PC-9 (cell line): ENCODE data around the gene IKZF2. TPM values are rescaled to one million over a fixed set of nuclear protein-coding genes. Genes with fewer than 3 reads are reported as not detected.
A peak's percentile ranks its signal among the peaks of the same experiment; 100 is the strongest.

Experiments
- BruUV-seq: library from RNA; stranded (reverse); fragments of 400-500 nt; replicated peaks from 2 replicates; lab custom pipeline; 2021; lab: Mats Ljungman, UMichigan
- CTCF ChIA-PET: fragments of 300-600 bp; sonication (Branson Sonifier 250); formaldehyde crosslinking; loops from one replicate; lab custom pipeline; 2022; ENCODE audit warnings: antibody characterized with exemption; lab: Charles Lee
- POLR2A ChIA-PET: fragments of 300-600 bp; sonication (Branson Sonifier 250); formaldehyde crosslinking; loops from one replicate; lab custom pipeline; 2022; ENCODE audit warnings: antibody characterized with exemption; ENCODE audit not compliant: unreplicated experiment; lab: Charles Lee
- DNase-seq, 2 experiments: peaks; one replicate each; pipeline versions ENCODE4 v3.0.0 to v3.0.0-alpha.2; 2015 to 2022; ENCODE audit warnings: mixed read lengths in 1 of 2
- H2AFZ ChIP-seq: fragments of 200-600 bp; sonication (generic); 2 replicates; pipeline ENCODE4 v1.8.1; 2017; ENCODE audit warnings: antibody characterized with exemption
- H3F3A ChIP-seq: fragments of 200-600 bp; sonication (generic); 2 replicates; pipeline ENCODE4 v1.8.1; 2017; ENCODE audit warnings: antibody characterized with exemption, mild to moderate bottlenecking, low read depth; ENCODE audit not compliant: insufficient read depth
- H3K27ac ChIP-seq: fragments of 200-600 bp; sonication (generic); 2 replicates; pipeline ENCODE4 v1.6.1; 2016; ENCODE audit warnings: mixed run types
- H3K27me3 ChIP-seq: fragments of 200-600 bp; sonication (generic); 2 replicates; pipeline ENCODE4 v1.6.1; 2016; ENCODE audit warnings: low read depth, mixed run types; ENCODE audit not compliant: insufficient read depth
- H3K36me3 ChIP-seq: fragments of 200-600 bp; sonication (generic); 2 replicates; pipeline ENCODE4 v1.6.1; 2016; ENCODE audit warnings: low read depth, mixed run types
- H3K4me1 ChIP-seq: fragments of 200-600 bp; sonication (generic); replicated peaks from 2 replicates; pipeline ENCODE4 v1.6.1; 2016; ENCODE audit warnings: mixed run types; ENCODE audit not compliant: insufficient read depth
- H3K4me2 ChIP-seq: fragments of 200-600 bp; sonication (generic); 2 replicates; pipeline ENCODE4 v1.6.1; 2017; ENCODE audit warnings: mixed run types
- H3K4me3 ChIP-seq: fragments of 200-600 bp; sonication (generic); 2 replicates; pipeline ENCODE4 v1.6.1; 2016; ENCODE audit warnings: mixed run types
- H3K79me2 ChIP-seq: fragments of 200-600 bp; sonication (generic); 2 replicates; pipeline ENCODE4 v1.6.1; 2017; ENCODE audit warnings: low read depth, mixed run types
- H3K9me2 ChIP-seq: fragments of 200-600 bp; sonication (generic); 2 replicates; pipeline ENCODE4 v1.8.1; 2017; ENCODE audit warnings: mild to moderate bottlenecking; ENCODE audit not compliant: insufficient read depth
- H3K9me3 ChIP-seq: fragments of 200-600 bp; sonication (generic); 2 replicates; pipeline ENCODE4 v1.8.1; 2016; ENCODE audit warnings: low read depth; ENCODE audit not compliant: insufficient read depth
- H4K20me1 ChIP-seq: fragments of 200-600 bp; sonication (generic); 2 replicates; pipeline ENCODE4 v1.8.1; 2017; ENCODE audit not compliant: insufficient read depth
- EZH2 ChIP-seq: fragments of 200-600 bp; sonication (generic); IDR thresholded peaks from 2 replicates; pipeline ENCODE4 v1.8.0; 2017; ENCODE audit warnings: antibody characterized with exemption, low read depth
- intact Hi-C: fragments of 100-400 bp; cut with micrococcal nuclease; formaldehyde crosslinking; loops from one replicate; pipeline ENCODE4 v1.10.0; 2022; ENCODE audit not compliant: unreplicated experiment
- total RNA-seq: library from RNA; stranded (reverse); gene quantifications from 2 replicates; pipeline ENCODE4 v1.2.3, GENCODE V29; 2021
- TF ChIP-seq, protein P1 (sequence below): fragments of 200-600 bp; sonication (generic); conservative IDR thresholded peaks from 2 replicates; pipeline ENCODE4 v1.6.1; 2017; ENCODE audit warnings: mixed run types, antibody characterized with exemption, mild to moderate bottlenecking, moderate library complexity

Gene IKZF2
- total RNA-seq, 1 experiment from 2014 or later, result 28.3 TPM

DNA sequence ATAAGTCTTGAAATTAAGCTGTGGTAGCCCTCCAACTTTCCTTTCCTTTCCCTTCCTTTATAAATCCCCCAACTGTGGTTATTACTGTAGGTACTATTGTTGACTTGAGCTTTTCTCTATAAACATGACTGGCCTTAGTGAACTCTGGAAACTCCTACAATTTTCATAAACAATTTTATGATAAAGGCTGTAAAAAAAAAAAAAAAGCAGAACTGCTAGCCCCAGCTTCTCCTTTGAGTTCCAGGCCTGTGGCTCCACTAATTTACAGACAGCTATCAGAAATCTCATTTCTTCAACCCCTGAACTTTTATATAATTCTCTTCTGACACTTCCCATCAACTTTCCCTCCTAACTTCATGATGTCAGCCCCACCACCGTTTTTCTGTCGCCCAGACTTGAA, 174.3 kb downstream of the IKZF2 start:
- POLR2A ChIA-PET, result no interaction called here
- Histone ChIP-seq H3K4me2 (no peak overlapping the region), H3F3A (peaks cover 5% of the 10 kb centered on the region; the same call in 1 of the 2 replicates), H4K20me1 (no peaks in the 10 kb centered on the region), H3K4me3 (no peak overlapping the region), H3K27ac (no peak overlapping the region), H3K27me3 (no peaks in the 10 kb centered on the region), H3K36me3 (no peaks in the 10 kb centered on the region; the same call in 1 of the 2 replicates), H3K79me2 (no peaks in the 10 kb centered on the region), H3K9me2 (no peaks in the 10 kb centered on the region), H2AFZ (no peak overlapping the region), H3K9me3 (no peaks in the 10 kb centered on the region), H3K4me1 (peaks cover 39% of the 10 kb centered on the region)
- intact Hi-C loops, result no loop called here
- no peak for DNase-seq
- TF ChIP-seq EZH2, result no peak
- TF ChIP-seq, protein P1, sequence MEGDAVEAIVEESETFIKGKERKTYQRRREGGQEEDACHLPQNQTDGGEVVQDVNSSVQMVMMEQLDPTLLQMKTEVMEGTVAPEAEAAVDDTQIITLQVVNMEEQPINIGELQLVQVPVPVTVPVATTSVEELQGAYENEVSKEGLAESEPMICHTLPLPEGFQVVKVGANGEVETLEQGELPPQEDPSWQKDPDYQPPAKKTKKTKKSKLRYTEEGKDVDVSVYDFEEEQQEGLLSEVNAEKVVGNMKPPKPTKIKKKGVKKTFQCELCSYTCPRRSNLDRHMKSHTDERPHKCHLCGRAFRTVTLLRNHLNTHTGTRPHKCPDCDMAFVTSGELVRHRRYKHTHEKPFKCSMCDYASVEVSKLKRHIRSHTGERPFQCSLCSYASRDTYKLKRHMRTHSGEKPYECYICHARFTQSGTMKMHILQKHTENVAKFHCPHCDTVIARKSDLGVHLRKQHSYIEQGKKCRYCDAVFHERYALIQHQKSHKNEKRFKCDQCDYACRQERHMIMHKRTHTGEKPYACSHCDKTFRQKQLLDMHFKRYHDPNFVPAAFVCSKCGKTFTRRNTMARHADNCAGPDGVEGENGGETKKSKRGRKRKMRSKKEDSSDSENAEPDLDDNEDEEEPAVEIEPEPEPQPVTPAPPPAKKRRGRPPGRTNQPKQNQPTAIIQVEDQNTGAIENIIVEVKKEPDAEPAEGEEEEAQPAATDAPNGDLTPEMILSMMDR, result no peak
- CTCF ChIA-PET, result no interaction called here
- BruUV-seq, result no TSS peak

DNA sequence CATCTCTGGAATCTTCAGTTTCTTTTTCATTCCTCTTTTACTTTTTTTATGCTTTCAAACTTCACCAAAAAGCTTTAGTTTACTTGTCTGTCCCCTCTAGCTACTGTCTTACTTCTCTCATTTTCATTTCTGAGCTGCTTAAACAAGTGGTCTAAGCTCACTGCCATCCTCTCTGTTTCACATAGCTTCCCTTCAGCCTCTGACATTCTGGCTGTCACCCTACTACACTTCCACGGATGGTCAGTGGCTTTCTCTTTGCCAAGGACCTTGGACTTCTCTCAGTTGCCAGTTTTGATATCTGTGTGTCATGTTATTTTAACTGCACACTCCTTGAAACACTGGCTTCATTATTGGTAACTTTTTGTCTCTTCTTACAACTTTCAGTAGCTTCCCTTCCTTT, 176.1 kb downstream of the IKZF2 start:
- Histone ChIP-seq H3F3A (peaks cover 7% of the 10 kb centered on the region; the same call in 1 of the 2 replicates), H3K36me3 (no peaks in the 10 kb centered on the region), H3K27ac (peak overlapping the region; percentile 47), H3K27me3 (no peaks in the 10 kb centered on the region), H3K9me2 (no peaks in the 10 kb centered on the region), H3K79me2 (no peaks in the 10 kb centered on the region), H3K4me1 (peaks cover 41% of the 10 kb centered on the region), H3K4me2 (no peak overlapping the region), H3K4me3 (no peak overlapping the region), H3K9me3 (no peaks in the 10 kb centered on the region), H4K20me1 (no peaks in the 10 kb centered on the region), H2AFZ (no peak overlapping the region)
- no peak for DNase-seq
- TF ChIP-seq EZH2, result no peak
- no TSS peak for BruUV-seq
- ChIA-PET POLR2A (no interaction called here), CTCF (no interaction called here)
- intact Hi-C loops, result no loop called here

DNA sequence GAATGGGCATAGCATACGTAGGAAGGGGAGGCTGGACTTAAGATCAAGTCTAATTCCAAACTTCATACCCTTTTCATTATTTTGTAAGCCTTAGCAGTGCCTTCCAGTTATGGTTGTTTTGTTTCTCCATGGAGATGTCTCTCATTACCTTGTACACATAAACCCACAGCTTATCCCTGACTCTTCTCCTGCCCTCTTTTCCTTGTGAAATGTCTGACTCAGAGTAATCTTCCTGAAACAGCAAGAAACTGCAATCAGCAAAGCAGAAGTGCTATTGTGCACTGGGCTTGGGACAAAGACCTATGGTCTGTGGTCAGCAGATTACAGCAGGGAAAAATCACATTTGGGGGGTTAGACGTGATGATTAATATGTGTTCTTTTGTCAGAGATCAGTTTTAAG, 176.7 kb downstream of the IKZF2 start:
- no peaks in the 10 kb centered on the region for H3K9me2 ChIP-seq
- no peaks in the 10 kb centered on the region for H3K9me3 ChIP-seq
- H3K27ac ChIP-seq, result peak overlapping the region; percentile 47
- no TSS peak for BruUV-seq
- no peak overlapping the region for H3K4me3 ChIP-seq
- H3F3A ChIP-seq, result peaks cover 3% of the 10 kb centered on the region; the same call in 1 of the 2 replicates
- peak in 1 of 2 experiments; percentile 68 for DNase-seq
- H3K36me3 ChIP-seq, result no peaks in the 10 kb centered on the region
- no peaks in the 10 kb centered on the region for H4K20me1 ChIP-seq
- TF ChIP-seq, protein P1, result no peak
- TF ChIP-seq EZH2, result no peak
- H3K79me2 ChIP-seq, result no peaks in the 10 kb centered on the region
- no peak overlapping the region for H2AFZ ChIP-seq
- intact Hi-C loops, result no loop called here
- no peaks in the 10 kb centered on the region for H3K27me3 ChIP-seq
- CTCF ChIA-PET, result no interaction called here
- peaks cover 35% of the 10 kb centered on the region for H3K4me1 ChIP-seq
- no peak overlapping the region for H3K4me2 ChIP-seq
- POLR2A ChIA-PET, result no interaction called here

DNA sequence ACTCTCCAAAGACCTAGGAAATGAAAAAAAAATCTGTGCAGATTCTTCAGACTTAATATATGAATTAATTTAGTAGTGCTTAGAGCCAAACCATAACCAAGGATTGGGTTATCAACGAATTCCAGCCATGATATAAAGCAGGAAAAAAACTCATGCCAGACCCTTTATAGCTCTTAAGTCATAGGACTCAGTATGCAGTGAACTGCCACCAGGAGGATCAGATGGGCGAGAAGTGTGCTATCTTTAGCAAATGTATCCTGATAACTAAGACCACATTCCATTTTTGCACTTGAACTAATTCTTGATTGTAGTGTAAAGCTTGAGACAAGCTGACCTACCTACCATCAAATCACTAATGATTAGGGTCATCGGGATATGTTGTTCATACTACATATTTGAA, 178.1 kb downstream of the IKZF2 start:
- Histone ChIP-seq H4K20me1 (no peaks in the 10 kb centered on the region), H3K4me3 (no peak overlapping the region), H3K4me2 (no peak overlapping the region), H2AFZ (no peak overlapping the region), H3K27me3 (no peaks in the 10 kb centered on the region), H3K9me3 (no peaks in the 10 kb centered on the region), H3K79me2 (no peaks in the 10 kb centered on the region), H3K9me2 (no peaks in the 10 kb centered on the region), H3K4me1 (peaks cover 22% of the 10 kb centered on the region; the same call in 1 of the 2 replicates), H3K27ac (no peak overlapping the region), H3K36me3 (no peaks in the 10 kb centered on the region), H3F3A (0 out of 2 replicates have a peak, but pooled peaks cover 3% of the 10 kb centered on the region)
- TF ChIP-seq, protein P1, result no peak
- TF ChIP-seq EZH2, result no peak
- DNase-seq, result no peak
- BruUV-seq, result no TSS peak
- ChIA-PET POLR2A (no interaction called here), CTCF (no interaction called here)
- intact Hi-C loops, result no loop called here
